Activated T-cell treated with anti-CD3 and anti-CD28 coated beads, Interleukin-2, amount 50 U/mL, for 1 hour (primary cell): ENCODE results near the gene ZMIZ2.
"Not testable (repeated sequence)": the region's sequence is repeated elsewhere in the genome, so short reads cannot be mapped to it uniquely, and the experiment has no call there.

ENCODE experiments used
- DNase-seq: peaks from one replicate; pipeline ENCODE4 v3.0.0-alpha.2; 2020

ZMIZ2 gene

DNA sequence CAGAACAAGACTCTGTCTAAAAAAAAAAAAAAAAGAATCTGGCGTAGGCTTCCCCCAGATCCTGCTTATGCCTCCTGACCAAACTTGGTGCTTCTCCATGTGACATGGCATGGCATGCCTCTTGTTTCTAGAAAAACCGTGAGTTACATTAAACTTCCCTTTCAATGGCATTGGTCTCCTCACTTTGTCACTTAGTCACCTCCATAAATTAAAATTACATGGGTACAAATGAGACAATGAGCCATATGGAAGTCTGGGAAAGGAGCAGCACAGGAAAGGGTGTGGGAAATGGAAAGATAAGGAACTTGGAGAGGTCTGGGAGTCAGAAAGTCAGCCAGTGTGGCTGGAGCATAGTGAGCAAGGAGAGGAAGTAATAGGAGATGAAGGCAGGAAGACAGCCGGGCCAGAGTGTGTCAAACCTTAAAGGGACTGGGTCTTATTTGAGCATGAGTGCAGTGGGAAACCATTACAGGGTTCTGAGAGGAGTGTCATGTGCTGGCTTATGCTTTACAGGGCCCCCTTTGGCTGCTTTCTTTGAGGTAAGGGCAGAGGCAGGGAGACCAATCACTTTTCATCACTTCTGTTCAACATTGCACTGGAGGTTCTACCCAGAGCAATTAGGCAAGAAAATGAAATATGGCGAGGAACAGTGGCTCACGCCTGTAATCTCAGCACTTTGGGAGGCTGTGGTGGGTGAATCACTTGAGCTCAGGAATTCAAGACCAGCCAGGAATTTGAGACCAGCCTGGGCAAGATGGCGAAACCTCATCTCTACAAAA lies 21.3 kb upstream of the ZMIZ2 start:
- DNase-seq, result no peak

DNA sequence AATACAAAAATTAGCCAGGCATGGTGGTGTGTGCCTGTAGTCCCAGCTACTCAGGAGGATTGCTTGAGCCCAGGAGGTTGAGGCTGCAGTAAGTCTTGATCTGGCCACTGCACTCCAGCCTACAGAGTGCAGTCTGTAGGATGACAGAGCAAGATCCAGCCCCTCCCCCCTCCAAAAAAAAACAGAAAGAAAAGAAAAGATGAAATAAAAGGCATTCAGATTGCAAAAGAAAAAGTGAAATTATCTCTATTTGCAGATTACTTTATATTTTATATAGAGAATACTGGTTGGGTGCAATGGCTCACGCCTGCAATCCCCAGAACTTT lies 20.7 kb upstream of the ZMIZ2 start:
- no peak for DNase-seq

GRCh38 chr7:44729949-44730590 lies 18.6 kb upstream of the ZMIZ2 start:
- DNase-seq, result no peak

- DNase-seq, result not testable (repeated sequence)
Observed at GRCh38 chr7:44732971-44733370, 15.7 kb upstream of the ZMIZ2 start.

- DNase-seq, result no peak
Observed at GRCh38 chr7:44733708-44734481, 14.8 kb upstream of the ZMIZ2 start.

GRCh38 chr7:44735403-44736165 lies 13.1 kb upstream of the ZMIZ2 start:
- DNase-seq, result no peak

- no peak for DNase-seq
Observed at GRCh38 chr7:44736896-44737295, 11.8 kb upstream of the ZMIZ2 start.

- DNase-seq, result no peak
Observed at GRCh38 chr7:44738051-44738723, 10.5 kb upstream of the ZMIZ2 start.

DNA sequence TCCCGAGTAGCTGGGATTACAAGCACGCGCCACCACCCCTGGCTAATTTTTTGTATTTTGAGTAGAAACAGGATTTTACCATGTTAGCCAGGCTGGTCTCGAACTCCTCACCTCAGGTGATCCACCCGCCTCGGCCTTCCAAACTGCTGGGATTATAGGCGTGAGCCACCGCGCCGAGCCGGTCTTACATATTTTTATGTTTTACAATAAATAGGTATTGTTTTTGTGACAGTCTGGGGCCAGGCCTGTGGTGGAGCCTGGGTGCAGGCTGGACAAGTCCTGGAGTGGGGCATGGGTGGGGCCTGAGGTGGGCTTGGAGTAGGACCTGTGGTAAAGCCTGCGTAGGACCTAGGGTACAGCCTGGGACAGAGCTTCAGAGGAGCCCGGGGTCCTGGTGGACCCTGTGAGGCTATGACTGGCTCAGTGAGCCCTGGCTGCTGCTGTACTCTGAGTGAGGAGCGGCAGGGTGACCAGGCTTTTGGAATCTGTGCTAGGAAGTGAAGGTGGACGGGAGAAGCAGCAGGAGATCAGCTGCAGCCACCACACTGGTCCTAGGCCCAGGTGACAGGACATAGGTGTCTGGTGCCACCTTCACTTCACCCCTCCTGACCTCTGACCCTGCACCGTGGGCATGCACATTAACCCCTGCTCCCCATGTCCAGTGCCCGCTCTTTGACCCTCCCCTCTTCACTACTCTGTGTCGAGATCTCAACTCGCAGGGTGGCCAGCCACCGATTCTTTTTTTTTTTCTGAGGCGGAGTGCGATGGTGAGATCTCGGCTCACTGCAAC lies 9.6 kb upstream of the ZMIZ2 start:
- DNase-seq, result no peak

DNA sequence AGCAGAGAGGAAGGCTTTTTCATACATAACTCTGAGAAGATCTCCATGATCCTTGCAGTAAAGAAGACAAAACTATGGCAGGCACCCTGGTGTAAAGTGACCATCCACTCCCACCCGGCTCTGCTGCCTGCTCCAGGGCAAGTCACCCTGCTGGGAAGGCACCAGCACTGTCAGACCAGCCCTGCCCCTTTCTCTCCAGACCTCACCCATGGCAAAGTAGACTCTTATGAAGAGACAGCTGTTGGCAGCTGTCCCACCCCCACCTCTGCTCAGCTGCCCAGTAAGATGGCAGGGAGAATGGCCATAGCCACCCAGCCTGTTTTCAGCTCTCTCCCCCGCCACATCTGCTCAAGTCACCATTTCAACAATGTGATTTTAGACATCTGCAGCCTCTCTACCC lies 8.6 kb upstream of the ZMIZ2 start:
- DNase-seq, result no peak

DNA sequence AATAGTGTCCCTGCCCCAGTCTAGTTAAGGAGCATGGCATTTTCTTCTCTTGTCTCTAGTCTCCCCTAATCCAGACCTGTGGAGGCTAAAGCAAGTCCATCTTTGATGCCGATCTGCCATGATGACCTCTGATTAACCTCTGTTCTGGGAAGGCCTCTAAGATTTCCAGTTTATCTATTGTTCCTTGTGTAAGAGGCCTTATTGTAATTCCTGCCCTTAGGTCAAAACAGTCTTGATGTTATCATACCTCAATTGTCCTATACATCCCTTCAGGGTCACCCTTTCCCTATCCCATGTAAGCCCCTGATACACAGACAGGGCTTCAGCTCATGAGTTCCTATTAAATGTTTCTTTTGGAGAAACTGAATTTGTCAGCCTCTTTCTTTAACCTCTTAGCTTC lies 4.9 kb upstream of the ZMIZ2 start:
- no peak for DNase-seq

DNA sequence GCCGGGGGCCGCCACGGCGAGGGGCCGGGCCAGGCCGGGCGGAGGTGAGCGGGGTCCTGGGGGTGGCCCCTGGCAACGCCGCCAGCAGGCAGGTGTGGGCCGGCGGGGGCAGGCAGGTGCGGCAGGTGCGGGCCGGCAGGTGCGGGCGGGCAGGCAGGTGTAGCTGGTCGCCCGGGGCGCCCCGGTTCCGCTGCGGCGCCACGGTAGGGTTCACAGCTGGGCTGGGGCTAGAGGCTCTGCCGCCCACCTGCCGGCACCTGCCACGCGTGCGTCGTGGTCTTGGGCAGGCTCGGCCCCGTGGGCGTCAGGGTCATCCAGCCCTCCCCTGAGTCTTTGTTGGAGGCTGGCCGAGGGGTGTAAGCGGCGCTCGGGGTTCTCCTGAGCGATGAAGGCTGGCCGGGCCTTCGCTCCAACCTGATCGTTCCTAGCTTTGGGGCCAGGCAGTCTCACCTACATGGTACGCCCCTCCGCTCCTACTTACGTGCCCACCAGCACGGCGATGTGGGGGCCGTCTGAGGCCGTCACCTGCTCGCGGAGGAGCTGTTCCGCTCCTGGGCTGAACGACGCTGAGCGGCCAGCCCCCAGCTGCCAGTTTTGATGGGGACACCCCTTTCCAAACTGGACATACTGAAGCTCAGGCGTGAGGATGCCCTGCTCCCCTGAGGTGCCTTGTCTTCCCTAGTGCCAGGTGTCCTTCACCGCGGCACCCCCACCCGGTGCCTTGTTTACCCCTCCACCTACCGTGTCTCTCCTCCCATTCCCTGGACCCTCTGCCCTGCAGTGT lies 493 bp downstream of the ZMIZ2 start:
- DNase-seq, result no peak

DNA sequence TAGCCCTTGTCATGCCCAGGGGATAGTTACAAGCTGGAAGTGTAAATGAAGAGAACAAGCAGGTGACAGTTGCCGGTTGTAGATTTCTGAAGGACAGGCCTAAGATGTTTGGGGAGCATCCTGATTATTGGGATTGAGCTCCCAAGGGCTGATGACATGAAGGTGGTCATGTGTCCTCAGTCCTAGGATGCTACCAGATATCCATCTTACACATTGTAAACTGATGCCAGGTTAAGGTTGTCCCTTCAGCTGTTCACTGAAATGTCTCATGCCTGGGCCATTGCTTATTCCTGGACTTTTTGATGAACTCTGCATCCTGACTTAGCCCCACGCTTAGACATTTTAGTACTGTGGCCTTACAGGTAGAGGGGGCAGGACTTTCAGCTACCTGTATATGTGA lies 1.3 kb downstream of the ZMIZ2 start:
- no peak for DNase-seq

- DNase-seq, result no peak
Observed at GRCh38 chr7:44750424-44750823, 1.8 kb downstream of the ZMIZ2 start.

GRCh38 chr7:44750921-44751571 lies 2.4 kb downstream of the ZMIZ2 start:
- DNase-seq, result peak; percentile 50

- no peak for DNase-seq
Observed at GRCh38 chr7:44752822-44753221, 4.2 kb downstream of the ZMIZ2 start.

GRCh38 chr7:44754802-44755697 lies 6.4 kb downstream of the ZMIZ2 start:
- DNase-seq, result no peak

DNA sequence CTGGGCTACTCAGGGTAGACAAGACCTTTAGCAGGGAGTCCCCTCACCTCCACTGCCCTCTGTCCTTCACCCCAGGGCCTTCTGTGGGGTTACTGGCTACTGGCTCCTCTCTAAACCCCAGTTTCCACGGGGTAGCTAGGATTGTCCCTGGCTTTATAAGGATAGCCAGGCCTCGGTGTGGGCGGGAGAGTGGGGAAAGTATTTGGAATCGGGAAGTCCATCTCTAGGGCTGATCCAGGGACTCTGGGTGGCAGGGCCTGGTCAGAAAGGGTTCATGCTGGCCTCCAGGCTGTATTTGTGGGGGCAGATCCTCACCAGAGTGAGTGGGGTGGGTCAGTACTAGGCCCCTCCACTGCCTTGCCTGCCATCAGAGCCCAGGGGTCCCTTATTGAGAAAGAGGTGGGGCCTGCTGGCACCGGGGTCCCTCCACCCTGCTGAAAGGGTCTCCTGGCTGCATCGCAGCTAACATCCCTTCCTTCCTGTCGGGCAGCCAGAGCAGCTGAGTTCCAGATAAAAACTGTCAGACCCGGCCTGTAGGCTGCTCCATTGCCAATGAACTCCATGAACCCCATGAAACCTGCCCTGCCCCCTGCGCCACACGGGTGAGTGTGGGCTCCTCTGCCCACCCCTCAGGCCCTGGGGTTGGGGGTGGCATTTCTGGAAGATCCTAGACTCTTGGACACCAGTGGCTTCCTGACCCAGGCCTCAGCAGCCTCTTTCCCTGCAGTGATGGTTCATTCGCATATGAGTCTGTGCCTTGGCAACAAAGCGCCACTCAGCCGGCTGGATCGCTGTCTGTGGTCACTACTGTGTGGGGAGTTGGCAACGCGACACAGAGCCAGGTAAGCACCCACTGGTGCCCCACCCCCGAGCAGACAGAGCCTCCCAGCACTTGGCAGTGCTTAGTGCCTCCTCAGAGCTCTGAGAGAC lies 7.3 kb downstream of the ZMIZ2 start:
- DNase-seq, result no peak
